Measurements from ENCODE around the gene IL11.
A peak's percentile ranks its signal among the peaks of the same experiment; 100 is the strongest.

Gene IL11

GRCh38 chr19:55321466-55322137 is 48.7 kb downstream of the IL11 start:
- no peak for DNase-seq

DNA sequence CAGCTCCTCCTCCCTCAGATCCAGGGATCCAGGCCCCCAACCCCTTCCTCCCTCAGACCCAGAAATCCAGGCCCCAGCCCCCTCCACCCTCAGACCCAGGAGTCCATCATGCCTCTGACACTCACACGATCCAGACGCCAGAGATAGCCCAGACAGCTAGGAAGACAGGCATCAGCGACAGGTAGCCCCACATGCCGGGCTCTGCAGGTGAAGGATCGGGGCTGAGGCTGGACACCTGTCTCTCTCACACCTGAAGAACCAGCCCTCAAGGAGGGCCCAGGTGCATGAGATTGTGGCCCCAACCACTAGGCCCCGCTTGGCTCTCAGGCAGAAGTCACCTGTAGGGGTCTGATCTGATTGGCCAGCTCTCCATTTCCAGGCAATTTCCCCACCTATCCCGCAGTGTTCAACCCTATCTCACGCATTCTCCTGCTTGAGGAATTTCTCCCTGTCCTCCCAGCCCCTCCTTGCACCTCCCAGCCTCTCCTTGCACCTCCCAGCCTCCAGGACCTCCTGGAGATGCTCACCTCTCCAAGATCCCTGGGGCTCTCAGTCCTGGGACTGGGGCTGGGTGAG is 49.3 kb downstream of the IL11 start:
- no peak for DNase-seq

DNA sequence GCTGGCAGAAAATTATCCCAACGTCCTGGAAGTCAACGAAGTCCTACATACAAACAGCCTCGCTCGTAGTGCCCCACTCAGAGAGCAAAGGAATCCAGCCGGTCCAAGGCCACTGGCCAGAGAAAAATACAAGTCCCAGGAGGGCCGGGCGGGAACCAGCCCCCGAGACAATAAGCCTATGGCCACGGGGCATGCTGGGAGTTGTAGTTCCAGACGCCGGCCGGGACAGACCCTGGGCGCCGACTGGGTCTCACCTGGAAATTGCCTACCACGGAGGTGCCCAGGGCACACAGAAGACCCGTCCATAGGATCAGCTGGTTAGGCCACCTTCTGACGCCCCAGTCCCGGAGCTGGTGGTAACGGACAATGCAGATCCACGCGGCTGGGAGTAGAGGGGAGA is 50.5 kb downstream of the IL11 start:
- DNase-seq: peak; percentile 91

DNA sequence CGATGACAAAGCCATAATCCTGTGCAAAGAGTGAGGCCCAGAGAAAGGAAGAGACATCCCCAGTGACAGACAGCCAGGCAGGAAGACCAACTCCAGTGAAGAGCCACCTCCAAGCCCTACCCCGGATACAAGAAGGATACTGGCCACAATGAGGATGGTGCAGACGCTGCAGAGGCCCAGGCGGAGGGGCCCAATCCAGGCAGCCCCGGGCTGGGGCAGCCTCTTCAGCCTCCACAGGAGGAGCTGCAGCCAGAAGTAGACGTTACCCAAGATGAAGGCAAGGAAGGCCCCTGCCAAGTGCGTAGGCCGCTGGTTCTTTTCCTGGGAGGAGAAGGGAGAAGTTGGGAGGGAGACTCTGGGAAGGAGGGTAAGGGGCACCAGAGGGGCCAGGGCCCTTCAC is 53.6 kb downstream of the IL11 start:
- no peak for DNase-seq

DNA sequence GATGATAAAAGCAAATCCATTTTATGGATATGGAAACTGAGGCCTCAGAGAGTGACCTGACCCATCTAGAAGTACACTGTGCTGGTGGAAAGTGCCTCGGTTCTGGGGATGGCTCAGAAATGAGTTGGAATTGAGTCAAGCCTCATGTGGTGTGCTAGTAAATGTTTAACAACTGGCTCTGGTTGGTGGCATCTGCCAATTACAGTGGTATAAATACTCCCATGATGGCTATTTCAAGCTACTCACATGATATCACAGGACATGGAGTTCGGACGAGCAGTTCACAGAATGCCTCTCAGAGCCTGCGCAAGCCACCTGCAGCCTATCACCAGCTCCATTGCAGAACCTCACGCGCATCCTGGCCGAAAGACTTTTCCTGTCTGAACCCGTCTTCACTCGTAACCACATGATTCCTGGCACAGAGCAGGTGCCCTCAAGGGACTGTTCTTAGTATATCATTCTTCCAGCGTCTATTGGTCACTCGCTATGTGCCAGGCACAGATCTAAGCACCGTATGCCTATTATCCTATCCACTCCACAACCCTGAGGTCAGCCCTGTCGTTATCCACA is 54.2 kb downstream of the IL11 start:
- no peak for DNase-seq

DNA sequence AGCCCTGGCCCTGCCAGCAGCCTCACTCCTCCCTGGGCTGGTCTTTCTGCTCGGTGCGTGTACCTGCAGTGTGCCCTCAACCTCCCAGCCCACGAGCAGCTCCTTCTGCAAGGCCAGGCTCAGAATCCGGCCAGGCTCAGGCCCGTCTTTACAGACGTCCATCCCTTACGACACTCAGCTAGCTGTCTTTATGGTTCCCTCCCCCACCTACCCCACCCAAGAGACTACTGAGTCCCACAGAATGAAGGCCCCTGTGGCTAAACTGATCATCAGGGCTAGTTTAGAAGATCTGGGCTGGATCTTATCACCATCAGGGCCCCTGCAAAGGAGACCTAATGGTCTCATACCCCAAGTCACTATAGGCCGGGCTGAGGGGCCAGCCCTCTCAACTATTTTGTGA is 55.9 kb downstream of the IL11 start:
- DNase-seq: no peak
